IPS DF 6.9 (cell line): ENCODE measurements around the gene GRAMD1A.
A peak's percentile ranks its signal among the peaks of the same experiment; 100 is the strongest.

Experiments used
- DNase-seq: peaks from one replicate; pipeline ENCODE4 v3.0.0-alpha.2; 2013; ENCODE audit warnings: low read depth, low spot score
- H3K27ac ChIP-seq: one replicate; pipeline ENCODE4 v1.5.1; 2013; ENCODE audit warnings: low read length, control low read depth
- H3K27me3 ChIP-seq: 2 replicates; pipeline ENCODE4 v1.6.1; 2013; ENCODE audit warnings: mild to moderate bottlenecking, low read length; ENCODE audit not compliant: control insufficient read depth, insufficient read depth
- H3K36me3 ChIP-seq: 2 replicates; pipeline ENCODE4 v1.6.1; 2013; ENCODE audit warnings: low read length; ENCODE audit not compliant: control insufficient read depth, insufficient read depth
- H3K4me1 ChIP-seq: 2 replicates; pipeline ENCODE4 v1.6.1; 2013; ENCODE audit warnings: low read length; ENCODE audit not compliant: control insufficient read depth, insufficient read depth
- H3K4me3 ChIP-seq: 2 replicates; pipeline ENCODE4 v1.5.1; 2013; ENCODE audit warnings: mild to moderate bottlenecking, low read length
- H3K9me3 ChIP-seq: 2 replicates; pipeline ENCODE4 v1.6.1; 2013; ENCODE audit warnings: low read length, inconsistent platforms; ENCODE audit not compliant: control insufficient read depth, insufficient read depth
- WGBS: extraction: QIAGEN DNeasy Blood & Tissue Kit; methylation state at CpG from one replicate; pipeline ENCODE4 v1.1.7; 2013; ENCODE audit warnings: mixed read lengths, missing lambda C conversion rate; ENCODE audit not compliant: insufficient read length, insufficient coverage; 5-methylcytosine and 5-hydroxymethylcytosine counted together

The GRAMD1A gene

DNA sequence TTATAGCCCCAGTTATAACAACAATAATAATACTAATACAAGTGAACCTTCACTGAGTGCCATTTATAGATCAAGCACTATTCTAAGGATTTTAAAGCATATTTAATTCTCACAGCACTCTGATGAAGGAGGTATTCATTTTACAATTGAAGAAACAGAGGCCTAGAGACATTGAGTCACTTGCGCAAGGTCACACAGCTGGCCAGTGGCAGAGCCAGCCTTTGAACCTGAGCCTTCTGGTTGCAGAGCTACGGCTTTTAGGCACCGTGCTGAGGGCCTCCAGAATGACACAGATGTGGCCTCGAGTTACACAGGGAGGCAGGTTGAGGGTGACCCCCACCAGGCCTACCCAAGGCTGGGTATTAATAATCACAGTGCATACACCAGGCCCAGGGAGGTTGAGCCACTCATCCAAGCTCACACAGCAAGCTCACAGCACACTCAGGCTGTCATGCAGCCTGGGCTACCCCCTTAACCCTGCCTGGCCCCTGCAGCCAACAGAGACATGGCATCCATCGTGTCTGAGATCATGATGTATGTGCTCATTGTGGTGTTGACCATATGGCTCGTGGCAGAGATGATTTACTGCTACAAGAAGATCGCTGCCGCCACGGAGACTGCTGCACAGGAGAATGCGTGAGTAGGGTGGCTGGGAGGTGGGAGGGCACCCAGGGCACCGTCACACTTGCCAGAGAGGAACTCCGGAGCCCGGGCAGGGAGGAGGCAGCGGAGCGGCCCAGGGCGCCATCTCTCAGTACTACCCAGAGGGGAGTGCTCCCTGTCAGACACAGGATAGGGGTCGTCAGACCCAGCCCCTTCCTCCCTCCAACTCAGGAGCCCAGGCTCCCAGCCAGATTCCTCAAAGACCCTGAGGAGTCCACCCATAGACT lies 38.7 kb downstream of the GRAMD1A start:
- Histone ChIP-seq H3K4me1 (peaks cover 8% of the 10 kb centered on the region; the same call in 1 of the 2 replicates), H3K27me3 (no peaks in the 10 kb centered on the region), H3K36me3 (no peaks in the 10 kb centered on the region; the same call in 1 of the 2 replicates), H3K4me3 (no peak overlapping the region), H3K9me3 (no peaks in the 10 kb centered on the region), H3K27ac (no peak overlapping the region)
- no peak for DNase-seq
- WGBS = no CpG with 5 or more reads among the region's 17 CpGs

DNA sequence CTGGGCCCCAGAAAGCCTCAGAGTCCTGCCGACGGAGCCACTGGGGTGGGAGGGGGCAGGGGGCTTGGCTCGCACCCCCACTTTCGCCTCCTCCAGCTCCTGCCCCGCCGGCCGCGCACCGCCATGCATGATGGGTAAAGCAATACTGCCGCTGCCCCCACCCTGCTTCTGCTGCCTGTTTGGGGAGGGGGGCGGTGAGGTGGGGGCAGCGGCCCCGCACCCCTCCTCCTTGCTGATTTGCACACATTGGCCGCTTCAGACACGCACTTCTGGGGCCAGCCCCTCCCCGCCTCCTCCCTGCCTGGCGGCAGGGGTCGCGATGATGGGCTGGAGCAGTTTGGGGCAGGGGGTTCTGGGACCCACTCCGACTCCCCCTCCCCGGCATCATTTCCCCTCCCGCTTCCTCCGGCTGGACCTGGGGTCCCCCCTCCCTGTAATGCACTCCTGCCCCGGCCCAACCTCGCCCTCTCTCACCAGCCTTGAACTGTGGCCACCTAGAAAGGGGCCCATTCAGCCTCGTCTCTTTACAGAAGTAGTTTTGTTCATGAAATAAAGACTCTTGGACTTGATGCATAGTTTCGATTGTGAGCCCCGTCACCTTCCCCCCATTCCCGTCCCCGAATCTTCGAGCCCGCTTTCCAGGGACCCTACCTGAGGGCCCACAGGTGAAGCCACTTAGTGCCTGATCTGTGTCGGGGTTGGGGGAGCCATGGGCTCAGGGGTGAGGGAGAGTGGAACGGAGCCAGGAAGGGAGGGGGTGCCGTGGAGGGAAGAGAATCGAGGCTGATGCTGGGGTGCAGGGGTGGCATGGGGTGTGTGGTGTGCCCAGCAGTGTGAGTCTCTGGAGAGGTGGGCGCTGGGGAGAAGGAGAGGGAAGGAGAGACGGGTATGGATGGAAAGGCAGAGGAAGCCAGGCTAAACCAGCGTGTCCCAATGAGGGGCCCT lies 40.0 kb downstream of the GRAMD1A start:
- Histone ChIP-seq H3K36me3 (no peaks in the 10 kb centered on the region), H3K27ac (no peak overlapping the region), H3K4me3 (no peak overlapping the region), H3K9me3 (no peaks in the 10 kb centered on the region), H3K4me1 (peaks cover 8% of the 10 kb centered on the region; the same call in 1 of the 2 replicates), H3K27me3 (no peaks in the 10 kb centered on the region)
- no peak for DNase-seq
- no CpG with 5 or more reads among the region's 39 CpGs for WGBS

DNA sequence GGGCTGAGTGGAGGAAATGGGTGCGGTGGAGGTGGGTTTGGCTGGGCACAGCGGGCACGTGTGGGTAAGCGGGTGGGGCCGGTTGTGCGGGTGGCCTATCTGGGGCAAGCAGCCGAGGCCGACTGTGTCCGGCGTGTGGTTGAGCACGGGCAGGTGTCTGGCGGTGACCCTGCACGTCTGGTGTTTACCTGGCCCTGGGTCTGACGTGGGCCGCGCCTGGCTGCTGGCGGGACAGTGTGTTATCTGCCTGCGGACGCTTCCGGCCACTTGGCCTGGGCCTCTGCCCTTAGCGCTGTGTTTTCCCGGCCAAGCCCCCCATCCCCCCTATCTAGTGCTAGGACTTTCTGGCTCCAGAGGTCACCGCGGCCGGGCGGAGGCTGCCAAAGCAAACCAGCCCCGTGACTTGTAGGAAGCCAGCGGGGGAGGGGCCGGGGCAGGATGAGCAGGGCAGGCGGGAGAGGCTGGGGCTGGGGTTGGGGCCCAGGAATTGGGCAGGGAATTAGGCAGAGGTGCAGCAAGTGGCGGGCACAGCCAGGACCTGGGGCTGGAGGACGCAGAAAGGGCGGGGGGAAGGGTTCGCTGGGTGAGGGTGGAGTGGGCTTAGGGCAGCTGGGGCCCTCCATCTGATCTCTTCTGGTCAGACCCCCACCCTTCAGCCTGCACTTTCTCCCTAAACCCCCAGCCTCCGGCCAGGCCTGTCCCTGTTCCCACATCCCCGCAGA lies 40.9 kb downstream of the GRAMD1A start:
- no peaks in the 10 kb centered on the region for H3K27me3 ChIP-seq
- no CpG with 5 or more reads among the region's 36 CpGs for WGBS
- H3K27ac ChIP-seq = no peak overlapping the region
- H3K9me3 ChIP-seq = no peaks in the 10 kb centered on the region
- peaks cover 9% of the 10 kb centered on the region for H3K4me1 ChIP-seq
- no peaks in the 10 kb centered on the region for H3K36me3 ChIP-seq
- H3K4me3 ChIP-seq = no peak overlapping the region; the same call in 1 of the 2 replicates
- DNase-seq = no peak

DNA sequence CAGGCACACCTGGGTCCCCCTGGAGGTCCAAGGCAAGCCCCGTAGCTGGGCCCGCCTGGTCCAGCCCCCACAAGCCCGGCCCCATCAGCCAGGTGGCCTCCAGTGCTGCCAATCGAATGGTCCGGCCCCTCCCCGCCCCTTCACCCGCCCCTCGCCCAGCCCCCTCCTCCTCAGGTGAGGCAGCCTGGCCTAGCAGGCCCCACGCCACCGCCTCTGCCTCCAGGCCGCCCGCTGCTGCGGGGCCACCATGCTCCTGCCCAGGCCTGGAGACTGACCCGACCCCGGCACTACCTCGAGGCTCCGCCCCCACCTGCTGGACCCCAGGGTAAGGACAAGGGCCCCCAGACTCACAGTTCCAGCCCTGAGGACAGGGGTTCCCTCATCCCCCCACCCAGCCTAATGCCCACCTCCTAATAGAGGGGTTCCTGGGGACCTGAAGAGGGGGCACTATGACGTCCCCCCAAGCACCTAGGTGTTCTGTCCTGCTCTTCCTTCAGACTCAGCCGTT lies 41.5 kb downstream of the GRAMD1A start, which contains the start of gene HPN:
Gene HPN (plus strand): TSS at position 174 of the 508 bp plus-strand sequence. CDS start 786 bp downstream, outside the sequence.
- Histone ChIP-seq H3K4me3 (peak within 1 kb of the TSS; percentile 13; the same call in 1 of the 2 replicates), H3K36me3 (no peaks in the 10 kb centered on the region), H3K9me3 (no peaks in the 10 kb centered on the region), H3K4me1 (peaks cover 9% of the 10 kb centered on the region), H3K27me3 (no peaks in the 10 kb centered on the region), H3K27ac (no peak within 1 kb of the TSS)
- no peak for DNase-seq
- no CpG with 5 or more reads among the region's 19 CpGs for WGBS

DNA sequence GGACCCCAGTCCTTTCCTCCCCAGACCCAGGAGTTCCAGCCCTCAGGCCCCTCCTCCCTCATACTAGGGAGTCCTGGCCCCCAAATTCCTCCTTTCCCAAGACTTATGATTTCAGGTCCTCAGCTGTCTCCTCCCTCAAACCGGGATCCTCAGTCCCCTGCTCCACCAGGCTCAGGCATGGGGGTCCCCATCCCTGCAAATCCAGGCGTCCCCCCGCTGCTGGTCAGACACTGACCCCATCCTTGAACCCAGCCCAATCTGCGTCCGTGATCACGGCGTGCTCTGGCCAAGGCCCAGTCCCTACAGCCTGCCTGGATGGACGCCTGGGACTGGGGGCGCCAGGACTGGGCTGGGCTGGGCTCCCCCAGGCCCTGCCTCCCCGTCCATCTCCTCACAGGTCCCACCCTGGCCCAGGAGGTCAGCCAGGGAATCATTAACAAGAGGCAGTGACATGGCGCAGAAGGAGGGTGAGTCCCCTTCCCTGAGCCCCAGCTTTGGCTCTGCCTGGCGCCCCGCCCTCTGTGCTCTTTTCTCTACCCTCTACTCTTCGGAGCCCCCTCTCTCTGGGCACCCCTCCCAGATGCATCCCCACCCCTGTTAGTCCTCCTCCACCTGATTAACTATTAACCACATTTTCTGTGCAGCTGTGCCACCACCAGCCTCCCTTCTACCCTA lies 42.1 kb downstream of the GRAMD1A start:
- Histone ChIP-seq H3K36me3 (no peaks in the 10 kb centered on the region), H3K4me3 (no peak overlapping the region; the same call in 1 of the 2 replicates), H3K27me3 (no peaks in the 10 kb centered on the region), H3K27ac (no peak overlapping the region), H3K4me1 (peaks cover 9% of the 10 kb centered on the region), H3K9me3 (no peaks in the 10 kb centered on the region)
- WGBS = no CpG with 5 or more reads among the region's 14 CpGs
- no peak for DNase-seq

DNA sequence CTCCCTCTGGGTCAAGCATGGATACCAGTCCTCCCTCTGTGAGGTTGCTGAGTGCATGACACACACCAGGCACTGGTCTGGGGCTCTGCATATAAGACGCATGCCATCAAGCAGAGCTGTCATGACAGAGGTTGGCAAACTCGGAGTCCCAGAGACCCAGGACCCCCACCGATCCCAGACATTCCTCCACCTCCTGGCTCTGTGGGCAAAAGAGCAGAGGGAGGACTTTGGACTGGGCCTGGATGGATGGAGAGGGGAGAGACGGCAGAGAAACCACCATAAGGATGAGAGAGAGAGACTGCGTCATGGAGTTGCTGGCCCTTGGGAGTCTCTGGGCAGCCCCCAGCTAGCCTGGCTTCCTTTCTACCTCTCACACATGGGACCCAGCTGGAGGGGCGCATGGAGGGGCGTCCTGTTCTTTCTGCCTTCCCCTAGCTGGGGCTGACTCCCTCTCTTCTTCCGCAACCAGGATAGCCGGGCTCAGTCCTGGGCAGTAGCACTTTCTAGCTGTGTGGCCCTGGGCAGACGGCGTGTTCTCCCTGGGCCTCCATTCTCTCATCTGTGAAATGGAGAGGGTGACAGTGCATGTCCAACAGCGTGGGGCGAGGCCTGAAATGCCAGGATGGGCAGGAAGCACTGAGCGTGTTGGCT lies 43.0 kb downstream of the GRAMD1A start:
- Histone ChIP-seq H3K27me3 (no peaks in the 10 kb centered on the region), H3K9me3 (no peaks in the 10 kb centered on the region), H3K27ac (no peak overlapping the region), H3K4me1 (peaks cover 9% of the 10 kb centered on the region), H3K4me3 (no peak overlapping the region), H3K36me3 (no peaks in the 10 kb centered on the region)
- DNase-seq = no peak
- WGBS = no CpG with 5 or more reads among the region's 14 CpGs

DNA sequence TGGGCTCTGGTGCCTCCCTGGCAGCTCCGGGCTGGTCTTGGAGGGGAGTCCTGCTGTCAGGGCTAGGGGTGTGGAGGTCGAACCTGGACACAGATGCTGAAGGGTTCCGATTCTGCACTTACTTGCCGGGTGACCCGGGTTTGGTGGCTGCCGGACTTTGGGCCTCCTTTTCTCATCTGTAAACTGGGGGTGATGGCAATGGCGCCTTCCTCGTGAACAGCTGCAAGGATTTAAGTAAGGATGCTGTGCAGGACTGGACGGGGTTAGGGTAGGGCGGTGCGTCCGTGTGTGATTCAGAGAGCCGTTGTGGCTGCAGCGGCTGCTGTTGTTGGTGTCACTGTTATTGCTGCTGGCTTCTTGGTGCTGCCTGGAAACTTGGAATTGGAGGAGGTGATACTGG lies 43.8 kb downstream of the GRAMD1A start:
- WGBS = no CpG with 5 or more reads among the region's 14 CpGs
- no peak for DNase-seq
- Histone ChIP-seq H3K4me3 (no peak overlapping the region), H3K27ac (no peak overlapping the region), H3K4me1 (peaks cover 8% of the 10 kb centered on the region), H3K9me3 (no peaks in the 10 kb centered on the region), H3K36me3 (no peaks in the 10 kb centered on the region), H3K27me3 (no peaks in the 10 kb centered on the region)

DNA sequence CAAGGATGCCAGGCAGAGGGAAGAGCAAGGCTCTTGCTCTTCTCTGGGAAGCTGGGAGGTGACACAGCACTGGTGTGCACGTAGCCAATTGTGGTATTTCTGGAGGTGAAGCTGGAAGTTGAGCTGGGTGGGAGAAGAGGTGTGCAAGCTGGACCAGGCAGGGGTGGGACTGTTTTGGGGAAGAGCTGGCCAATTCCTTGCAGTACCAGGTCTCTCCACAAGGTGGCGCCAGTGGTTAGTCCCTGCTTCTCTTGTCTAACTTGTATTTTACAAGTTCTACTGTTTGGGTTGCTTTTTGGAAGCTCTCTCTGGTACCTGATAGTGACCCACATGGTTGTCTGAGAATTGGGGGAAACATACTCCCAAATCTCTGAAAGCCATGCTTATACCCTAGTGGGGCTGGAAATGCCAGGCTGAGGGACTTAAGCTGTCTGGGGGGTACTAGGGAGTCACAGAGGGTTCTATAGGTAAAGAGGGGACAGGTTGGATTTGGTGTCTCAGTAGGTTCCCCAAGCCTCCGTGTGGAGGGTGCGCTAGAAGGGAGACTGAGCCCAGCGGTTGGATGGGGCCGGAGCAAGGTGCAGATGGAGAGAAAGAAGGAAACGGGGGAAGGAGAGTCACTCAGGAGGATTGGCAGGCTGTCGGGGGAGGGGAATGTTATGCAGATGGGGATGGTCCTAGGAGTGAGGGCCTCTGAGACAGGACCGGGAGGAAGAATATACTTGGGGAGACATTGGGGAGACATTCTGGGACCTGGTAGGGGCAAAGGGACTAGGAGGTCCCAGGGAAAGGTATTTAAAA lies 44.4 kb downstream of the GRAMD1A start:
- H3K4me1 ChIP-seq = peaks cover 6% of the 10 kb centered on the region
- H3K36me3 ChIP-seq = no peaks in the 10 kb centered on the region
- no CpG with 5 or more reads among the region's 9 CpGs for WGBS
- H3K9me3 ChIP-seq = no peaks in the 10 kb centered on the region
- no peak overlapping the region for H3K4me3 ChIP-seq
- DNase-seq = no peak
- no peaks in the 10 kb centered on the region for H3K27me3 ChIP-seq
- H3K27ac ChIP-seq = no peak overlapping the region
